IPS-20b (cell line): ENCODE measurements around the gene FILIP1.

Experiments
- H3K27ac ChIP-seq: one replicate; pipeline ENCODE4 v1.5.1; 2013; ENCODE audit warnings: low read length
- H3K27me3 ChIP-seq: 2 replicates; pipeline ENCODE4 v1.6.1; 2013; ENCODE audit warnings: mild to moderate bottlenecking, low read length, inconsistent platforms; ENCODE audit not compliant: insufficient read depth
- H3K36me3 ChIP-seq: 2 replicates; pipeline ENCODE4 v1.6.1; 2013; ENCODE audit warnings: low read depth, mild to moderate bottlenecking, inconsistent platforms, low read length, moderate library complexity; ENCODE audit not compliant: insufficient read depth
- H3K4me1 ChIP-seq: 2 replicates; pipeline ENCODE4 v1.6.1; 2013; ENCODE audit warnings: mild to moderate bottlenecking, control low read depth, inconsistent platforms, low read length, moderate library complexity; ENCODE audit not compliant: insufficient read depth
- H3K4me3 ChIP-seq: 2 replicates; pipeline ENCODE4 v1.5.1; 2013; ENCODE audit warnings: mild to moderate bottlenecking, low read length, inconsistent platforms
- H3K9ac ChIP-seq: 2 replicates; pipeline ENCODE4 v1.6.1; 2013; ENCODE audit warnings: low read depth, mild to moderate bottlenecking, inconsistent platforms, low read length, moderate library complexity
- H3K9me3 ChIP-seq: 2 replicates; pipeline ENCODE4 v1.6.1; 2013; ENCODE audit warnings: mild to moderate bottlenecking, low read depth, low read length, inconsistent platforms; ENCODE audit not compliant: insufficient read depth

FILIP1 gene

DNA sequence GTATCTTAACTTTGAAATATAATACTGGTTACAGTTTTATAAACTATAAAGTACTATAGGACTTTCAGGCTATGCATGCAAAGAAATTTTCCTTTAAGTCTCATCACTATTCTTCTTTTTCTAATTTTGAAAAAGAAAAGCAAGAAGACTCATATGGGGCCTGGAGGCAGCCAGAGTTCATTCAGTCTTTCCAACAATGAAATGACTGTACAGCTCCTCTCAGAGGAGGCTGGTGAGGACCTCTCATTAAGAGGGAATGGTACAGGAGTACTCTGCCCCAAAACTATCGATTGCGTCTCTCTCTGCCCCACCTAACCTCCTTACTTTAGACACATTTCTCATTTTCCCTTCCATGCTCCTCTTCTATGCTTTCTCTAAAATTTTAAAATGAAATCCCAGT is 66.3 kb downstream of the FILIP1 start:
- H3K4me1 ChIP-seq, result 0 out of 2 replicates have a peak, but pooled peaks cover 5% of the 10 kb centered on the region
- H3K27ac ChIP-seq, result no peak overlapping the region
- no peak overlapping the region for H3K9ac ChIP-seq
- no peaks in the 10 kb centered on the region for H3K27me3 ChIP-seq
- no peaks in the 10 kb centered on the region for H3K9me3 ChIP-seq
- no peak overlapping the region for H3K4me3 ChIP-seq
- H3K36me3 ChIP-seq, result no peaks in the 10 kb centered on the region

GRCh38 chr6:75424618-75425548 is 68.7 kb downstream of the FILIP1 start:
- Histone ChIP-seq H3K27me3 (no peaks in the 10 kb centered on the region), H3K9me3 (no peaks in the 10 kb centered on the region), H3K4me3 (no peak overlapping the region), H3K4me1 (0 out of 2 replicates have a peak, but pooled peaks cover 5% of the 10 kb centered on the region), H3K36me3 (no peaks in the 10 kb centered on the region), H3K27ac (no peak overlapping the region), H3K9ac (no peak overlapping the region)

- Histone ChIP-seq H3K4me1 (no peaks in the 10 kb centered on the region), H3K4me3 (no peak overlapping the region), H3K36me3 (no peaks in the 10 kb centered on the region), H3K27me3 (no peaks in the 10 kb centered on the region), H3K9ac (no peak overlapping the region), H3K27ac (no peak overlapping the region), H3K9me3 (no peaks in the 10 kb centered on the region)
Measured at GRCh38 chr6:75423386-75423785, 70.2 kb downstream of the FILIP1 start.

- Histone ChIP-seq H3K9me3 (no peaks in the 10 kb centered on the region), H3K9ac (no peak overlapping the region), H3K27me3 (no peaks in the 10 kb centered on the region), H3K36me3 (no peaks in the 10 kb centered on the region), H3K4me3 (no peak overlapping the region), H3K27ac (no peak overlapping the region), H3K4me1 (no peaks in the 10 kb centered on the region)
Measured at GRCh38 chr6:75422024-75422639, 71.5 kb downstream of the FILIP1 start.

- Histone ChIP-seq H3K9me3 (no peaks in the 10 kb centered on the region), H3K4me1 (no peaks in the 10 kb centered on the region), H3K4me3 (no peak overlapping the region), H3K27ac (no peak overlapping the region), H3K36me3 (no peaks in the 10 kb centered on the region), H3K9ac (no peak overlapping the region), H3K27me3 (no peaks in the 10 kb centered on the region)
Measured at GRCh38 chr6:75421316-75422023, 72.1 kb downstream of the FILIP1 start.

- Histone ChIP-seq H3K36me3 (no peaks in the 10 kb centered on the region), H3K4me3 (no peak overlapping the region), H3K9ac (no peak overlapping the region), H3K27me3 (no peaks in the 10 kb centered on the region), H3K4me1 (no peaks in the 10 kb centered on the region), H3K27ac (no peak overlapping the region), H3K9me3 (no peaks in the 10 kb centered on the region)
Measured at GRCh38 chr6:75419980-75420379, 73.6 kb downstream of the FILIP1 start.

DNA sequence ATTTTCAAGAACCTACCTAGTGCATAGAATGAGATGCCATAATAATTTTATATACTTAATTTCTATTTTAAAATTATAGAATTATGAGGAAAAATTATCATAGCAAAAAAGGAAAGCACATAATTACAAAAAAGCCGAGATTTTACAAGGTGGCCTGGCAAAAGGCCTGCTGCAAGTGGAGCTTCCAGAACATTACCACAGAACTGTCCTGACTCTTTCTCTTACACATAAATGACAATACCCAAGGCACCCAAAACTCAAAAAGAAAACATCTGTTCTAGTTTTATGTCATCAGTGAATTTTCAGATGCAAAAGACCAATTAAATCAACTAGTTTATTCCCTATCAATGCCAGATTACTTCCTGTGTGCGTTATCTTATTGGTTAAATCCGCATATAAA is 74.2 kb downstream of the FILIP1 start:
- H3K9me3 ChIP-seq, result no peaks in the 10 kb centered on the region
- H3K9ac ChIP-seq, result no peak overlapping the region
- H3K4me3 ChIP-seq, result no peak overlapping the region
- H3K27me3 ChIP-seq, result no peaks in the 10 kb centered on the region
- H3K4me1 ChIP-seq, result no peaks in the 10 kb centered on the region
- H3K27ac ChIP-seq, result no peak overlapping the region
- H3K36me3 ChIP-seq, result no peaks in the 10 kb centered on the region

DNA sequence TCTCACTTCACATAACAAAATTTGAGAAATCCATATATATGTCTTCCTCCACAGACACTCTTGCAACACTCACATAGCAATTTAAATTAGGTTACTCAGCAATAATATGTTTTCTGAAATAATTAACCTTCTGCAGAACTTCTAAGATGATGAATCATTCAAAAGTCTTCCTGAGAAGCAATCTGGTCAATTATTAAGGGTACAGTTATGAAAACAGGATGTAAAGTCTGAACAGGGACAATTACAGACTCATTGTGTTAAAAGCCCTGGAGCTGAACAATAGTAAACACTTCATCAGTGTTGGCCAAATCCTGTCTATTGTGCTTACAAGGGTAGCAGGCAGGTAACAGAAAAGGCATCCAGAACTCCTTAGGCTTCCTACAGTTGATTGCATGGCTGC is 75.4 kb downstream of the FILIP1 start:
- H3K27me3 ChIP-seq, result no peaks in the 10 kb centered on the region
- no peak overlapping the region for H3K4me3 ChIP-seq
- H3K36me3 ChIP-seq, result no peaks in the 10 kb centered on the region
- no peaks in the 10 kb centered on the region for H3K4me1 ChIP-seq
- H3K9ac ChIP-seq, result no peak overlapping the region
- no peak overlapping the region for H3K27ac ChIP-seq
- no peaks in the 10 kb centered on the region for H3K9me3 ChIP-seq

DNA sequence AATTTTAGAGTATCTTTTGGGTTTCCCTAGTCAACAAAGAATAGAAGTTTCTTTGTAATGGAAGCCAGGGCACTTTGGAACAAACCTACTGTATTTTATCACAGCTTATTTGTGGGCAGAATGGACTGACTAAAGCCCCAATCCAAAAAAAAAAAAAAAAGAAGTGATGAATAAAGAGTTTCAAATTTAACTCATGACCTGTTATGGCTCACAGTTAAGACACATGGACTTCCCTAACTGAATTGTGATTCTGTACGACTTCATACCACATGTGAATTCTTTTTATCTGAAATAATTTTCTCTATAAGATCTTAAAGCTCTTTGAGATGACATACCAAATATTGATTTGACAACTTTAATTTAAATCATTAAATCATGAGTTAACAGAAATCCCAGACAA is 77.2 kb downstream of the FILIP1 start:
- Histone ChIP-seq H3K9me3 (no peaks in the 10 kb centered on the region), H3K9ac (no peak overlapping the region), H3K27me3 (no peaks in the 10 kb centered on the region), H3K27ac (no peak overlapping the region), H3K36me3 (no peaks in the 10 kb centered on the region), H3K4me1 (no peaks in the 10 kb centered on the region), H3K4me3 (no peak overlapping the region)

GRCh38 chr6:75415804-75416203 is 77.8 kb downstream of the FILIP1 start:
- Histone ChIP-seq H3K9ac (no peak overlapping the region), H3K27me3 (no peaks in the 10 kb centered on the region), H3K9me3 (no peaks in the 10 kb centered on the region), H3K4me3 (no peak overlapping the region), H3K36me3 (no peaks in the 10 kb centered on the region), H3K27ac (no peak overlapping the region), H3K4me1 (no peaks in the 10 kb centered on the region)

GRCh38 chr6:75414445-75415021 is 79.1 kb downstream of the FILIP1 start:
- H3K9me3 ChIP-seq, result no peaks in the 10 kb centered on the region
- H3K36me3 ChIP-seq, result no peaks in the 10 kb centered on the region
- H3K4me3 ChIP-seq, result no peak overlapping the region
- no peak overlapping the region for H3K9ac ChIP-seq
- H3K27ac ChIP-seq, result no peak overlapping the region
- H3K27me3 ChIP-seq, result no peaks in the 10 kb centered on the region
- H3K4me1 ChIP-seq, result no peaks in the 10 kb centered on the region
